CD4-positive, alpha-beta T cell (primary cell): ENCODE results near the gene CCDC177. TPM values are rescaled to one million over a fixed set of nuclear protein-coding genes. Genes with fewer than 3 reads are reported as not detected.

Experiments
- ATAC-seq: fragments of 200-7000 bp; cut with Tn5 transposase; one replicate; pipeline ENCODE4 v1.10.0; 2022; ENCODE audit warnings: mild to moderate bottlenecking; ENCODE audit not compliant: poor library complexity
- CTCF ChIA-PET: fragments of 350-600 bp; sonication (Branson Sonifier 250); formaldehyde crosslinking; loops from one replicate; lab custom pipeline; 2021; ENCODE audit warnings: antibody characterized with exemption, inconsistent platforms; lab: Charles Lee
- POLR2A ChIA-PET: fragments of 350-600 bp; sonication (Branson Sonifier 250); formaldehyde crosslinking; loops from one replicate; lab custom pipeline; 2021; ENCODE audit warnings: antibody characterized with exemption, inconsistent platforms; lab: Charles Lee
- DNase-seq, 14 experiments: peaks; one replicate each; pipeline ENCODE4 v3.0.0-alpha.2; 2013 to 2020; ENCODE audit warnings: mixed read lengths in 2 of 14
- H3K27ac ChIP-seq, 2 donors: one replicate each; pipeline versions ENCODE4 v1.5.1 to v1.7.0; 2013; ENCODE audit warnings: low read length in 2 of 2, low read depth in 1 of 2, mild to moderate bottlenecking in 1 of 2
- H3K27me3 ChIP-seq, 2 experiments: 1 replicate in 1 of 2; 2 replicates in 1 of 2; pipeline versions ENCODE4 v1.6.1 to v1.7.0; 2013; ENCODE audit warnings: low read length in 2 of 2, control low read depth in 1 of 2, mild to moderate bottlenecking in 1 of 2, moderate library complexity in 1 of 2; ENCODE audit not compliant: insufficient read depth in 2 of 2, control insufficient read depth in 1 of 2
- H3K36me3 ChIP-seq: one replicate; pipeline ENCODE4 v1.6.1; 2013; ENCODE audit warnings: low read length, control low read depth; ENCODE audit not compliant: insufficient read depth
- H3K4me1 ChIP-seq: one replicate; pipeline ENCODE4 v1.6.1; 2013; ENCODE audit warnings: low read length, control low read depth; ENCODE audit not compliant: insufficient read depth
- H3K4me3 ChIP-seq: one replicate; pipeline ENCODE4 v1.5.1; 2013; ENCODE audit warnings: mild to moderate bottlenecking, low read length, moderate library complexity
- H3K9me3 ChIP-seq, 2 experiments: 1 replicate in 1 of 2; 2 replicates in 1 of 2; pipeline versions ENCODE4 v1.6.1 to v1.7.0; 2013; ENCODE audit warnings: low read length in 2 of 2, mild to moderate bottlenecking in 2 of 2, control low read depth in 1 of 2, moderate library complexity in 1 of 2; ENCODE audit not compliant: control insufficient read depth in 1 of 2, insufficient read depth in 1 of 2
- H3K27ac Mint-ChIP-seq: one replicate; pipeline ENCODE4 v1.8.0; 2020; ENCODE audit warnings: mixed read lengths
- H3K27me3 Mint-ChIP-seq: one replicate; pipeline ENCODE4 v1.8.0; 2021; ENCODE audit warnings: mixed read lengths
- H3K36me3 Mint-ChIP-seq: one replicate; pipeline ENCODE4 v1.8.0; 2021; ENCODE audit warnings: low read depth, mixed read lengths
- H3K4me1 Mint-ChIP-seq: one replicate; pipeline ENCODE4 v1.8.0; 2021; ENCODE audit warnings: low read depth, mixed read lengths
- H3K4me3 Mint-ChIP-seq: one replicate; pipeline ENCODE4 v1.8.0; 2020; ENCODE audit warnings: mild to moderate bottlenecking, mixed read lengths
- H3K9me3 Mint-ChIP-seq: one replicate; pipeline ENCODE4 v1.8.0; 2020; ENCODE audit warnings: mixed read lengths
- CTCF ChIP-seq: fragments of 200-600 bp; IDR thresholded peaks from one replicate; pipeline ENCODE4 v1.8.0; 2022; ENCODE audit warnings: antibody characterized with exemption, mild to moderate bottlenecking
- intact Hi-C, 2 experiments: fragments of 100-400 bp; cut with DNase I in 1 of 2; cut with micrococcal nuclease in 1 of 2; formaldehyde crosslinking; loops; one replicate each; pipeline versions ENCODE4 v1.15.1 to v1.9.0; 2023 to 2025; cut with DNase I, micrococcal nuclease
- total RNA-seq, 174 experiments: library from RNA in 2 of 174; stranded (reverse) in 2 of 174; gene quantifications; one replicate each; pipeline ENCODE4 v1.2.3 and lab custom pipeline; 2021 to 2026

The CCDC177 gene
- total RNA-seq, 2 experiments from 2014 or later, result not detected

DNA sequence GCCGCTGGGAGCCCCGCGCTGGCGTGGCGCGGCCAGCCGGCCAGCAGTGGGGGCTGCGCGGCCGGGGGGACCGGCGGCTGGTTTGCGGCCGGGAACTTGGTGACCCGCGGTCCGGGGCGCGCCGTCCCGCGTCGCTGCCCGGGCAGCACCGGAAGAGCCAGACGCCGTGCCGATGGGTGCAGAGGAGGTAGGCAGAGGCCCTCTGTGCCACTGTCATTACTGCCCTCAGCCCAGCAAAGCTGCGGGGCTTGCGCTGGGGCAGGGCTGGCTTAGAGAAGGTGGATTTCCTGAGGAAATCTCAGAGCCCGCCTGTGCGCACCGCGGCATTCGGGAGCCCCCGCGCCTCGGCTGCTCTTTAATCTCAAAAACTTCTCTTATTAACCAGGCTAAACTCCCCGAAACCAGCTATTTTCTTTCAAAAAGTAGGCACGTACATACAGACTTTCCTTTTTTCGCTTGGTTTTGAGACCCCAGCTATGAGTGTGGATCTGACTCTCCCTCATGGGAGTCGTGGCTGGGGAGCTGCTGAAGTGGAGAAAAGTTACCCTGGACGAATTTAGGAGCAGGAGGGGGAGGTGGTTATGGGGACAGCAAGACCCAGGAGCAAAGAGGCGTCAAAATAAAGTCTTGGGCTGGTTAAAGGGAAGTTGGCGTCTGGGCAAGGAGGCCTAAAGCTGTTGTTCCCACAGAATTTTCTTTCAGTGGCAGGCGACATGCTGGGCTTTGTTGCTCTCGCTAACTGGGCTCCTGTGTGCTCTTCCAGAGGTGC is 37.5 kb upstream of the CCDC177 start:
- ATAC-seq (peak; percentile 24), DNase-seq (peak in 12 of 14 experiments; percentile 14 to 76 (median 38))
- H3K36me3 Mint-ChIP-seq, result peaks cover 8% of the 10 kb centered on the region
- peak overlapping the region; percentile 90 for H3K4me3 Mint-ChIP-seq
- CTCF ChIA-PET, result interaction anchor here (1.1 to 1.9 kb wide), 4 partner anchors 10 to 74 kb away, joined by 3 to 6 read pairs (median 4); no protein-coding TSS in a partner anchor
- Histone ChIP-seq H3K27ac (peak overlapping the region; percentile 74 to 92), H3K9me3 (no peaks in the 10 kb centered on the region), H3K4me1 (peaks cover 63% of the 10 kb centered on the region), H3K27me3 (no peaks in the 10 kb centered on the region), H3K4me3 (peak overlapping the region; percentile 91), H3K36me3 (no peaks in the 10 kb centered on the region)
- POLR2A ChIA-PET, result interaction anchor here (0.7 to 5.5 kb wide), 12 partner anchors 13 to 214 kb away, joined by 3 to 70 read pairs (median 4); partner anchors contain the start of genes ERH and SRSF5
- intact Hi-C loops, result loop anchor here (5.0 to 10.0 kb wide), 4 partner anchors 35 to 1033 kb away; partner anchors contain the start of genes SRSF5 (in 1 of the 2) and TTC9 (in 1 of the 2)
- H3K4me1 Mint-ChIP-seq, result peaks cover 66% of the 10 kb centered on the region
- no peak for TF ChIP-seq CTCF
- peak overlapping the region; percentile 93 for H3K27ac Mint-ChIP-seq
- no peaks in the 10 kb centered on the region for H3K27me3 Mint-ChIP-seq
- H3K9me3 Mint-ChIP-seq, result no peaks in the 10 kb centered on the region

DNA sequence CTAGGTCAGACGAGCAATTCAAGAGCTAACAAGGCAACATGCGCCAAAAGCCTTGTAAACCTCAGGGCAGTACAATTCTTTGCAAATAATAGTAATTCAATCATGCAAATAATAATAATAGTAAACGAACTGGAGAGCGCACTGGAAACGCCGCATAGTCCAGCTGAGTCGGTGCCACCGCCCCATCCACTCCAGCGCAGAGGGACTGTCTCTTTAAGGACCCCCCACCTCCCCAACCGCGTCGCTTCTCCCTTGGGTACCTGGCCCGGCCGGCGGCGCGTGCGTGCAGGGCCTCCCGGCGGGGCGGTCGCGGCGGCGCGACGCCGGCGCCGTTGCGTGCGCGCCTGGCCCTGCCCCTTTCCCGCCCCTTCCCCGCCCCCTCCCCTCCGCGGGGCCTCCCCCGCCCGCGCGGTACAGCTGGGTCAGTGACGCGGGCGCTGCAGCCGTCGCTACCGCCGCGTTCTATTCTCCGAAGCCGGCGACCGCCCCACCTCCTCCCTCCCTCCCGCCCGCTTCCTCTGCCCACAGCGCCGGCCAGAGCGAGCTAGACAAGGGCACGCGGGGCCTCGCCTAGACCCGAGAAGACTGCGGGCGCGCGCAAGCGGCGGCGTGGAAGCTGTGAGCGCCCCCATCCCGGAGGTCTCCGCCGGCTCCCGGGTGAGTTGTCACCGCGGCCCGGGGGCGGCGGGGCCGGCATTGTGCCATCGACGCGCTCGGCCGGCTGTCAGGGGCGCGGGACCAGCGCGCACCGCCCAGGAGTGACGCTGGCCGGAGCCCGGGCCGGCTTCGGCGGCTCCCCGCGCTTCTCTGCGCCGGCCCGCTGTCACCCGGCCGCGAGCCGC is 36.7 kb upstream of the CCDC177 start, which contains the start of gene SUSD6:
SUSD6 (plus strand) TSS at position 425 of the 842 bp plus-strand sequence. CDS start 46,997 bp downstream, outside the sequence.
- ATAC-seq (peak; percentile 78), DNase-seq (peak; percentile 78 to 96 (median 86))
- H3K4me1 ChIP-seq, result peaks cover 60% of the 10 kb centered on the region
- peak within 1 kb of the TSS; percentile 91 for H3K4me3 ChIP-seq
- no peaks in the 10 kb centered on the region for H3K36me3 ChIP-seq
- no peaks in the 10 kb centered on the region for H3K9me3 ChIP-seq
- Mint-ChIP-seq H3K9me3 (no peaks in the 10 kb centered on the region), H3K4me3 (peak within 1 kb of the TSS; percentile 90), H3K27me3 (no peaks in the 10 kb centered on the region), H3K27ac (peak within 1 kb of the TSS; percentile 94), H3K36me3 (peaks cover 8% of the 10 kb centered on the region), H3K4me1 (peaks cover 58% of the 10 kb centered on the region)
- ChIA-PET POLR2A (interaction anchor here (0.5 to 5.5 kb wide), 19 partner anchors 9 to 213 kb away, joined by 3 to 70 read pairs (median 3); partner anchors contain the start of genes ERH and SRSF5), CTCF (interaction anchor here (0.9 to 1.9 kb wide), 4 partner anchors 11 to 116 kb away, joined by 3 to 6 read pairs (median 4); no protein-coding TSS in a partner anchor)
- intact Hi-C loops, result loop anchor here (1.0 to 10.0 kb wide), 5 partner anchors 36 to 1033 kb away; partner anchors contain the start of genes SRSF5 (in 2 of the 2) and TTC9 (in 1 of the 2)
- no peaks in the 10 kb centered on the region for H3K27me3 ChIP-seq
- H3K27ac ChIP-seq, result peak within 1 kb of the TSS; percentile 74 to 92
- TF ChIP-seq CTCF, result no peak

DNA sequence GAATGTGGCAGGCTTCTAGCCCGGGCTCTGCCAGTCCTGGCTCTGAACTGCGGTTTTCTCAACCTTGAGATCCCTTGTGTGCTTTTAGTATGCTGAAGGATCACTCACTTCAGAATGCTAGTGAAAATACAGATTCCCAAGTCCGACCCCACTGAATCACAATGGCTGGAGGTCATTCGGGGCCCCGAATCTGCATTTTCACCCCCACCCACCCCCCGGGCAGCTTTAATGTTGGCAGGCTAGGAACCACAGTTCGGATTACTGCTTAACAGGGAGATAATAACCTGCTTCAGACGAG is 36.2 kb upstream of the CCDC177 start:
- H3K36me3 ChIP-seq, result no peaks in the 10 kb centered on the region
- Mint-ChIP-seq H3K9me3 (no peaks in the 10 kb centered on the region), H3K36me3 (peaks cover 8% of the 10 kb centered on the region), H3K4me3 (peak overlapping the region; percentile 90), H3K4me1 (peaks cover 53% of the 10 kb centered on the region), H3K27me3 (no peaks in the 10 kb centered on the region), H3K27ac (peak overlapping the region; percentile 94)
- H3K4me1 ChIP-seq, result peaks cover 55% of the 10 kb centered on the region
- DNase-seq (no peak), ATAC-seq (no peak)
- no peak for TF ChIP-seq CTCF
- H3K9me3 ChIP-seq, result no peaks in the 10 kb centered on the region
- peak overlapping the region; percentile 62 for H3K4me3 ChIP-seq
- ChIA-PET CTCF (interaction anchor here (0.7 to 1.9 kb wide), 3 partner anchors 11 to 116 kb away, joined by 3 to 6 read pairs (median 4); no protein-coding TSS in a partner anchor), POLR2A (interaction anchor here (0.7 to 5.5 kb wide), 12 partner anchors 9 to 156 kb away, joined by 3 to 70 read pairs (median 4); partner anchors contain the start of gene SRSF5)
- H3K27ac ChIP-seq, result peak overlapping the region; percentile 68 to 70
- intact Hi-C loops, result loop anchor here (1.0 to 10.0 kb wide), 5 partner anchors 36 to 1034 kb away; partner anchors contain the start of genes SRSF5 (in 2 of the 2) and TTC9 (in 1 of the 2)
- H3K27me3 ChIP-seq, result no peaks in the 10 kb centered on the region
